HL-60 (cell line): ENCODE results near the gene CHRM5.

Experiments used
- DNase-seq, 2 experiments: peaks; one replicate each; pipeline ENCODE4 v3.0.0-alpha.2; 2010 to 2020; ENCODE audit warnings: low read depth in 1 of 2, low spot score in 1 of 2
- H3K27ac ChIP-seq: fragments of 250-450 bp; sonication (Bioruptor Pico); replicated peaks from 2 replicates; pipeline ENCODE4 v1.5.1; 2020; ENCODE audit warnings: mild to moderate bottlenecking, moderate library complexity
- H3K27me3 ChIP-seq: fragments of 250-450 bp; sonication (Bioruptor Pico); 2 replicates; pipeline ENCODE4 v1.5.1; 2021; ENCODE audit warnings: mild to moderate bottlenecking, moderate library complexity; ENCODE audit not compliant: insufficient read depth, poor library complexity, severe bottlenecking
- H3K4me3 ChIP-seq: replicated peaks from 2 replicates; pipeline ENCODE4 v1.5.1; 2011; ENCODE audit warnings: mild to moderate bottlenecking, control low read depth, low read length; ENCODE audit not compliant: insufficient read depth
- GABPA ChIP-seq: IDR thresholded peaks from 2 replicates; pipeline ENCODE4 v1.6.1; 2012; ENCODE audit warnings: low read depth
- POLR2AphosphoS5 ChIP-seq: IDR thresholded peaks from 2 replicates; pipeline ENCODE4 v1.6.1; 2012; ENCODE audit warnings: low read depth
- SPI1 ChIP-seq: IDR thresholded peaks from 2 replicates; pipeline ENCODE4 v1.6.1; 2012; ENCODE audit warnings: low read depth, mild to moderate bottlenecking, borderline replicate concordance
- TF ChIP-seq, protein P1 (sequence below): IDR thresholded peaks from 2 replicates; pipeline ENCODE4 v1.6.1; 2012; ENCODE audit warnings: low read depth; ENCODE audit not compliant: insufficient replicate concordance
- TF ChIP-seq, protein P2 (sequence below): IDR thresholded peaks from one replicate; pipeline ENCODE4 v1.5.1; 2011; ENCODE audit warnings: low read length, control low read depth, inconsistent platforms; ENCODE audit not compliant: insufficient read depth

Gene CHRM5

DNA sequence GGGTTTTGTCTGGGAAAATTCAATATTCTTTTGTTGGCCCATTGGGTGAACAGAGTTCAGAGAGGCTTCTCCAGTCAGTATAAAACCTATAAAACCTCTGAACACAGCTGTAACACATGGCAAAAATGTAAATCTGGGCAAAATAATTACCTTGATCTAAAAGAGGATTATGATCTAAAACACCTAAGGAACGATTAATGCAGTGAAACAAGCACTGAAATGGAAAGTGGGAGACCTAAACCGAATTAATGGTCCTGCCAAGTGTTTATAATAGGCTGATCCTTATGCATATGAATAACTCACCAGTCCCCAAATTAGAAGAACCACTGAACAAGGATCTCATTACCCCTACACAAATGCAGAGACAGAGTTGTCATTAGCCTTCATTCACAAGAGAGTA lies 38.1 kb downstream of the CHRM5 start:
- TF ChIP-seq GABPA (no peak), SPI1 (no peak)
- TF ChIP-seq, protein P1, sequence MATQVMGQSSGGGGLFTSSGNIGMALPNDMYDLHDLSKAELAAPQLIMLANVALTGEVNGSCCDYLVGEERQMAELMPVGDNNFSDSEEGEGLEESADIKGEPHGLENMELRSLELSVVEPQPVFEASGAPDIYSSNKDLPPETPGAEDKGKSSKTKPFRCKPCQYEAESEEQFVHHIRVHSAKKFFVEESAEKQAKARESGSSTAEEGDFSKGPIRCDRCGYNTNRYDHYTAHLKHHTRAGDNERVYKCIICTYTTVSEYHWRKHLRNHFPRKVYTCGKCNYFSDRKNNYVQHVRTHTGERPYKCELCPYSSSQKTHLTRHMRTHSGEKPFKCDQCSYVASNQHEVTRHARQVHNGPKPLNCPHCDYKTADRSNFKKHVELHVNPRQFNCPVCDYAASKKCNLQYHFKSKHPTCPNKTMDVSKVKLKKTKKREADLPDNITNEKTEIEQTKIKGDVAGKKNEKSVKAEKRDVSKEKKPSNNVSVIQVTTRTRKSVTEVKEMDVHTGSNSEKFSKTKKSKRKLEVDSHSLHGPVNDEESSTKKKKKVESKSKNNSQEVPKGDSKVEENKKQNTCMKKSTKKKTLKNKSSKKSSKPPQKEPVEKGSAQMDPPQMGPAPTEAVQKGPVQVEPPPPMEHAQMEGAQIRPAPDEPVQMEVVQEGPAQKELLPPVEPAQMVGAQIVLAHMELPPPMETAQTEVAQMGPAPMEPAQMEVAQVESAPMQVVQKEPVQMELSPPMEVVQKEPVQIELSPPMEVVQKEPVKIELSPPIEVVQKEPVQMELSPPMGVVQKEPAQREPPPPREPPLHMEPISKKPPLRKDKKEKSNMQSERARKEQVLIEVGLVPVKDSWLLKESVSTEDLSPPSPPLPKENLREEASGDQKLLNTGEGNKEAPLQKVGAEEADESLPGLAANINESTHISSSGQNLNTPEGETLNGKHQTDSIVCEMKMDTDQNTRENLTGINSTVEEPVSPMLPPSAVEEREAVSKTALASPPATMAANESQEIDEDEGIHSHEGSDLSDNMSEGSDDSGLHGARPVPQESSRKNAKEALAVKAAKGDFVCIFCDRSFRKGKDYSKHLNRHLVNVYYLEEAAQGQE, result no peak
- no peak for DNase-seq

GRCh38 chr15:34009656-34010055 lies 41.4 kb downstream of the CHRM5 start:
- no peaks in the 10 kb centered on the region for H3K27me3 ChIP-seq
- no peak overlapping the region for H3K4me3 ChIP-seq
- TF ChIP-seq, protein P2, sequence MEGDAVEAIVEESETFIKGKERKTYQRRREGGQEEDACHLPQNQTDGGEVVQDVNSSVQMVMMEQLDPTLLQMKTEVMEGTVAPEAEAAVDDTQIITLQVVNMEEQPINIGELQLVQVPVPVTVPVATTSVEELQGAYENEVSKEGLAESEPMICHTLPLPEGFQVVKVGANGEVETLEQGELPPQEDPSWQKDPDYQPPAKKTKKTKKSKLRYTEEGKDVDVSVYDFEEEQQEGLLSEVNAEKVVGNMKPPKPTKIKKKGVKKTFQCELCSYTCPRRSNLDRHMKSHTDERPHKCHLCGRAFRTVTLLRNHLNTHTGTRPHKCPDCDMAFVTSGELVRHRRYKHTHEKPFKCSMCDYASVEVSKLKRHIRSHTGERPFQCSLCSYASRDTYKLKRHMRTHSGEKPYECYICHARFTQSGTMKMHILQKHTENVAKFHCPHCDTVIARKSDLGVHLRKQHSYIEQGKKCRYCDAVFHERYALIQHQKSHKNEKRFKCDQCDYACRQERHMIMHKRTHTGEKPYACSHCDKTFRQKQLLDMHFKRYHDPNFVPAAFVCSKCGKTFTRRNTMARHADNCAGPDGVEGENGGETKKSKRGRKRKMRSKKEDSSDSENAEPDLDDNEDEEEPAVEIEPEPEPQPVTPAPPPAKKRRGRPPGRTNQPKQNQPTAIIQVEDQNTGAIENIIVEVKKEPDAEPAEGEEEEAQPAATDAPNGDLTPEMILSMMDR, result no peak
- no peak for TF ChIP-seq SPI1
- TF ChIP-seq POLR2AphosphoS5, result no peak
- TF ChIP-seq, protein P1, result no peak
- TF ChIP-seq GABPA, result no peak
- H3K27ac ChIP-seq, result no peak overlapping the region
- no peak for DNase-seq

More for the DNA sequence above, 38.1 kb downstream of the CHRM5 start:
- no peak overlapping the region for H3K27ac ChIP-seq
- no peaks in the 10 kb centered on the region for H3K27me3 ChIP-seq
- H3K4me3 ChIP-seq, result no peak overlapping the region

DNA sequence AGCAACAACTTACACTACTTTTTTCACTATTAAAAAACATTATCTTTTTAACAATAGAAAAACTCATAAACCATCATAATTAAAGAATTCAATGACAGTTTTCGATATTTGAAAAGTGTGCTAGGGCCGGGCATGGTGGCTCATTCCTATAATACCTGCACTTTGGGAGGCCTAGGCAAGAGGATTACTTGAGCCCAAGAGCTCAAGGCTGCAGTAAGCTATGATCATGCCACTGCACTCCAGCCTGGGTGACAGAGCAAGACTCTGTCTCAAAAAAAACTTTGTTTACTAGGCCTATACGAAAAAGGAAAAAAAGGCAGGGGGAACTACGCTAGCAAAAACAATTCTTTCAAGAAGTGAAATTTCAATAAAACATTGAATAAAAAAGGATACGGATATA lies 42.6 kb downstream of the CHRM5 start:
- DNase-seq, result no peak
- TF ChIP-seq GABPA, result no peak
- no peak for TF ChIP-seq SPI1
- TF ChIP-seq, protein P2, result no peak
- TF ChIP-seq POLR2AphosphoS5, result no peak
- TF ChIP-seq, protein P1, result no peak
- Histone ChIP-seq H3K4me3 (no peak overlapping the region), H3K27ac (no peak overlapping the region), H3K27me3 (no peaks in the 10 kb centered on the region)

DNA sequence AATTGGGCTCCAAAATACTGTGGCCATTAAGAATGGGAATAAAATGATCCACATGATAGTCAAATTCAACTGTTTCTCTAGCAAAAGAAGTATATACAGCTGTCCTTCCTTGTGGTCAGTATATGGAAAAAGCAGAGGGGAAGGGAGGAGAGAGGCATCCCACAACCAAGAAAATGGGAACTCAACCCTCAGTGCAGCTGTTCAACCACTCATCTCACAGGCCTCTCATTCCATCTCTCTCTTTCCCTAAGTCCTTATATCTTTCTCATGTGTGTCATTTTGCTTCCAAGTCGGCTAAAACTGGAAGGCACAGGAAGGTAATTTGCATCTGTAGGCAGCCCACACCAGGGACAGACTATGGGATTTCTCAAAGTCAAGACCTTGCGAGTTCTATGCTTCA lies 43.2 kb downstream of the CHRM5 start:
- TF ChIP-seq SPI1 (peak; percentile 14; the same call in 1 of the 2 replicates), POLR2AphosphoS5 (no peak), GABPA (no peak)
- TF ChIP-seq, protein P2, result no peak
- Histone ChIP-seq H3K4me3 (no peak overlapping the region), H3K27ac (no peak overlapping the region), H3K27me3 (no peaks in the 10 kb centered on the region)
- no peak for DNase-seq
